ENCODE measurements around the gene CELF4.

Gene CELF4

GRCh38 chr18:37604032-37604431, 38.4 kb upstream of the CELF4 start:
- TF ChIP-seq SPI1 (IDR thresholded peaks at IDR 0.05; ENCODE audit: borderline replicate concordance, low read depth) (no peak), POLR2AphosphoS5 (IDR thresholded peaks at IDR 0.05; ENCODE audit: low read depth) (no peak), GABPA (IDR thresholded peaks at IDR 0.05; ENCODE audit: low read depth) (no peak), REST (IDR thresholded peaks at IDR 0.05; ENCODE audit: insufficient replicate concordance, low read depth) (no peak), CTCF (IDR thresholded peaks at IDR 0.05; ENCODE audit: insufficient read depth, low read length) (no peak)
- H3K4me3 ChIP-seq (replicated peaks; ENCODE audit: insufficient read depth, low read length) = no peak overlapping the region
- no peak for DNase-seq (ENCODE audit: low read depth in 1 of 2, low spot score in 1 of 2)
- H3K27me3 ChIP-seq (ENCODE audit: insufficient read depth, poor library complexity, severe bottlenecking) = peaks cover 2% of the 10 kb centered on the region
- no peak overlapping the region for H3K27ac ChIP-seq (replicated peaks)

GRCh38 chr18:37598966-37599896, 33.6 kb upstream of the CELF4 start:
- no peak for DNase-seq (ENCODE audit: low read depth in 1 of 2, low spot score in 1 of 2)

More at GRCh38 chr18:37598966-37599896, 33.6 kb upstream of the CELF4 start:
- H3K27ac ChIP-seq (replicated peaks) = no peak overlapping the region
- H3K4me3 ChIP-seq (replicated peaks; ENCODE audit: insufficient read depth, low read length) = no peak overlapping the region
- no peak for TF ChIP-seq CTCF (IDR thresholded peaks at IDR 0.05; ENCODE audit: insufficient read depth, low read length)
- no peak for TF ChIP-seq REST (IDR thresholded peaks at IDR 0.05; ENCODE audit: insufficient replicate concordance, low read depth)
- TF ChIP-seq POLR2AphosphoS5 (IDR thresholded peaks at IDR 0.05; ENCODE audit: low read depth) = no peak
- TF ChIP-seq SPI1 (IDR thresholded peaks at IDR 0.05; ENCODE audit: borderline replicate concordance, low read depth) = no peak
- TF ChIP-seq GABPA (IDR thresholded peaks at IDR 0.05; ENCODE audit: low read depth) = no peak
- peaks cover 2% of the 10 kb centered on the region for H3K27me3 ChIP-seq (ENCODE audit: insufficient read depth, poor library complexity, severe bottlenecking)
